Uterus (tissue), 4 donors: Measurements from ENCODE around the gene UGT1A8. TPM values are rescaled to one million over a fixed set of nuclear protein-coding genes. Genes with fewer than 3 reads are reported as not detected.

Experiments used
- DNase-seq, 2 donors: peaks; one replicate each; pipeline ENCODE4 v3.0.0-alpha.2; 2019 to 2020
- H3K27ac ChIP-seq, 2 donors: fragments of 200-600 bp; sonication (generic); 1 replicate in 1 of 2; 2 replicates in 1 of 2; pipeline ENCODE4 v1.5.1; 2016 to 2018
- H3K27me3 ChIP-seq, 2 donors: fragments of 200-600 bp; sonication (generic); one replicate each; pipeline ENCODE4 v1.5.1; 2018 to 2019; ENCODE audit warnings: control low read depth in 1 of 2
- H3K36me3 ChIP-seq, 2 donors: fragments of 200-600 bp; sonication (generic); one replicate each; pipeline ENCODE4 v1.5.1; 2019; ENCODE audit warnings: control low read depth in 1 of 2
- H3K4me1 ChIP-seq, 2 donors: fragments of 200-600 bp; sonication (generic); one replicate each; pipeline ENCODE4 v1.5.1; 2018 to 2019; ENCODE audit warnings: control low read depth in 1 of 2
- H3K4me3 ChIP-seq, 2 donors: fragments of 200-600 bp; sonication (generic); 1 replicate in 1 of 2; 2 replicates in 1 of 2; pipeline ENCODE4 v1.5.1; 2018 to 2019; ENCODE audit warnings: mild to moderate bottlenecking in 1 of 2
- H3K9me3 ChIP-seq, 2 donors: fragments of 200-600 bp; sonication (generic); one replicate each; pipeline ENCODE4 v1.5.1; 2019; ENCODE audit warnings: control low read depth in 1 of 2
- CTCF ChIP-seq, 4 experiments: fragments of 200-600 bp in 2 of 4; fragments of 450-650 bp in 2 of 4; sonication (generic) in 2 of 4; IDR thresholded peaks; one replicate each; pipeline ENCODE4 v1.5.1; 2016 to 2019; ENCODE audit warnings: antibody characterized with exemption in 4 of 4, mild to moderate bottlenecking in 2 of 4, moderate library complexity in 1 of 4
- POLR2A ChIP-seq, 2 donors: fragments of 450-650 bp; IDR thresholded peaks; one replicate each; pipeline ENCODE4 v1.6.1; 2016; ENCODE audit warnings: antibody characterized with exemption in 2 of 2, mild to moderate bottlenecking in 1 of 2, moderate library complexity in 1 of 2
- intact Hi-C: fragments of 100-400 bp; cut with DNase I; formaldehyde crosslinking; loops from one replicate; pipeline ENCODE4 v1.15.1; 2023; ENCODE audit warnings: low total_unique reads
- total RNA-seq, 4 donors: library from RNA; depleted of rRNA in 3 of 4; stranded (reverse); fragments of >200 nt in 3 of 4; gene quantifications; one replicate each; pipeline versions ENCODE4 v1.1.0 to v1.2.4, GENCODE V29; 2014 to 2023
- donor health status: DM: yes; HTN: yes; CAD: no.

The UGT1A8 gene
- total RNA-seq, 4 donors from 2014 or later, result not detected

- no peaks in the 10 kb centered on the region for H3K4me1 ChIP-seq
- no peaks in the 10 kb centered on the region for H3K9me3 ChIP-seq
- TF ChIP-seq CTCF (IDR thresholded peaks at IDR 0.05), result no peak
- TF ChIP-seq POLR2A (IDR thresholded peaks at IDR 0.05), result no peak
- H3K27me3 ChIP-seq, result no peaks in the 10 kb centered on the region
- peak in 1 of 2 donors; percentile 1 for DNase-seq
- H3K27ac ChIP-seq, result no peak overlapping the region
- intact Hi-C loops, result no loop called here
- H3K36me3 ChIP-seq, result no peaks in the 10 kb centered on the region
- no peak overlapping the region for H3K4me3 ChIP-seq
Observed at GRCh38 chr2:233814056-233814835, 196.8 kb downstream of the UGT1A8 start.

DNA sequence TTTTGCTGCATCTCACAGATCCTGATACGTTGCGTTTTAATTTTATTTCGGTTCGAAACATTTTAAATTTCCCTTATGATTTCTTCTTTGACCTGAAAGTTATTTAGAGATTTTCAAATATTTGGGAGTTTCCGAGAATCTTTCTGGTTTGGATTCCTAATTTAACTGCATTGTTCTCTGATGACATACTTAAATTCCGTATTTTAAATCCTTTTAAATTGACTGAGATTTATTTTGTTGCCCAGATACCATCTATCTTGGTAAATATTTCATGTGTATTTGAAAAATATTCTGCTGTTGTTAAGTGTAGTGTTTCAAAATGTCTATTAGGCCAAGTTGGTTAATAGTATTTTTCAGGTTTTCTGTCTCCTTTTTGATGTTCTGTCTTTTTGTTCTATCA is 198.4 kb downstream of the UGT1A8 start:
- intact Hi-C loops, result no loop called here
- Histone ChIP-seq H3K4me3 (no peak overlapping the region), H3K27ac (no peak overlapping the region), H3K27me3 (no peaks in the 10 kb centered on the region), H3K36me3 (no peaks in the 10 kb centered on the region), H3K9me3 (no peaks in the 10 kb centered on the region), H3K4me1 (no peaks in the 10 kb centered on the region)
- DNase-seq, result no peak
- TF ChIP-seq CTCF (IDR thresholded peaks at IDR 0.05), result no peak
- no peak for TF ChIP-seq POLR2A (IDR thresholded peaks at IDR 0.05)

DNA sequence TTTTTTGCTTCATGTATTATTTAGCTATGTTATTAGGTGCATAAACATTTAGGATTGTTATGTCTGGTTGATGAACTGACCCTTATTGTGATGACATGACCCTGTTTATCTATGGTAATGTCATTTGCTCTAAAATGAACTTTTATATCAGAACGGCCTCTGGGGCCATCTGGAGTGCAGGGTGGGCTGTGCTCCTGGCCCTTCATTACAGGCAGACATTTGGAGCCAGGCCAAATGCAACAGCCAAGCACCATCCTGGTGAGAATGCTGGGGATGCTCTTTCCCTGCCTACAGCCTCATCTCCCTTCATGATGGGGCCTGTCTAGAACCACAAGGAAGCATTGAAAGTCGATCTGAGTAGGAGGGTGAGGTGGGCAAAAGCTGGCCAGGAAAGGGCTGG is 198.9 kb downstream of the UGT1A8 start:
- intact Hi-C loops, result no loop called here

GRCh38 chr2:233816771-233817170 is 199.3 kb downstream of the UGT1A8 start:
- no peaks in the 10 kb centered on the region for H3K36me3 ChIP-seq
- TF ChIP-seq POLR2A (IDR thresholded peaks at IDR 0.05) (no peak), CTCF (IDR thresholded peaks at IDR 0.05) (no peak)
- no peaks in the 10 kb centered on the region for H3K4me1 ChIP-seq
- no peak for DNase-seq
- H3K9me3 ChIP-seq, result no peaks in the 10 kb centered on the region
- H3K27me3 ChIP-seq, result no peaks in the 10 kb centered on the region
- no peak overlapping the region for H3K27ac ChIP-seq
- H3K4me3 ChIP-seq, result no peak overlapping the region
- intact Hi-C loops, result no loop called here

More for the DNA sequence above, 198.9 kb downstream of the UGT1A8 start:
- no peaks in the 10 kb centered on the region for H3K9me3 ChIP-seq
- no peaks in the 10 kb centered on the region for H3K27me3 ChIP-seq
- no peak overlapping the region for H3K27ac ChIP-seq
- no peaks in the 10 kb centered on the region for H3K4me1 ChIP-seq
- H3K4me3 ChIP-seq, result no peak overlapping the region
- DNase-seq, result no peak
- no peak for TF ChIP-seq POLR2A (IDR thresholded peaks at IDR 0.05)
- no peak for TF ChIP-seq CTCF (IDR thresholded peaks at IDR 0.05)
- no peaks in the 10 kb centered on the region for H3K36me3 ChIP-seq

DNA sequence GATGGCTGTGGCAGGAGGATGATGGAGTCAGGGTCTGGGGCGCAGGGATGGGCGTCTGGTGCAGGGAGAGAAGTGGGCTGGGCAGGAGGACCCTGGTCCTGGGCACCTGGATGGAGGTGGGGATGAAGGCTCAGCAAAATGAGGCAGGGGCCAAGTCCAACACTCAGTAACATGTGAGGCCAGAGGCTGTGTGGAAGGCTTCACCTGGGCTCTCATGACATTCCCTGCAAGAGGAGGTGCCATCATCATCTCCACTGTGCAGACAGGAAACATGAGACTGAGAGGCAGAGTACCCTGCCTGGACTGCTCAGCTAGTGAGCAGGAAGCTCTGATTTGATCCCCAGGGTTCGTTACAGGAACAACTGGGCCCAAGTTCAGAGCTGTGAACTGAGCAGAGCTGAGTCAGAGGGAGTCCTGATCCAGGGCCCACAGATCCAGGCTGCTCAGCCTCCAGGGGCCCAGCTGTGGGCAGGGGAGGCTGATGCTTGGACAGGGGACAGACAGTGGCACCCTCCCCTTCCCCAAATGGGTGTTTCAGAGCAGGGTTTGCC is 200.0 kb downstream of the UGT1A8 start:
- H3K27me3 ChIP-seq, result no peaks in the 10 kb centered on the region
- no peaks in the 10 kb centered on the region for H3K4me1 ChIP-seq
- no peaks in the 10 kb centered on the region for H3K9me3 ChIP-seq
- H3K36me3 ChIP-seq, result no peaks in the 10 kb centered on the region
- no peak overlapping the region for H3K4me3 ChIP-seq
- H3K27ac ChIP-seq, result no peak overlapping the region
- intact Hi-C loops, result no loop called here
- DNase-seq, result no peak
- TF ChIP-seq POLR2A (IDR thresholded peaks at IDR 0.05), result no peak
- no peak for TF ChIP-seq CTCF (IDR thresholded peaks at IDR 0.05)
